Fibroblast of skin of left quadriceps (primary cell): ENCODE data around the gene C5orf15.

Experiments used
- DNase-seq, 2 experiments: peaks; one replicate each; pipeline ENCODE4 v3.0.0-alpha.2; 2013; ENCODE audit warnings: low read depth in 2 of 2

The C5orf15 gene

GRCh38 chr5:133924221-133924920, 44.1 kb downstream of the C5orf15 start:
- DNase-seq, result no peak

- no peak for DNase-seq
Observed at GRCh38 chr5:133921979-133922378, 46.4 kb downstream of the C5orf15 start.

GRCh38 chr5:133921069-133921468, 47.4 kb downstream of the C5orf15 start:
- no peak for DNase-seq

- DNase-seq, result no peak
Observed at GRCh38 chr5:133919148-133920136, 49.0 kb downstream of the C5orf15 start.

GRCh38 chr5:133918731-133919130, 49.7 kb downstream of the C5orf15 start:
- no peak for DNase-seq

- no peak for DNase-seq
Observed at GRCh38 chr5:133918316-133918715, 50.1 kb downstream of the C5orf15 start.

- DNase-seq, result no peak
Observed at GRCh38 chr5:133917785-133918184, 50.6 kb downstream of the C5orf15 start.

GRCh38 chr5:133916914-133917313, 51.5 kb downstream of the C5orf15 start:
- DNase-seq, result no peak

- no peak for DNase-seq
Observed at GRCh38 chr5:133916479-133916878, 51.9 kb downstream of the C5orf15 start.

- no peak for DNase-seq
Observed at GRCh38 chr5:133914434-133914833, 54.0 kb downstream of the C5orf15 start.

- DNase-seq, result no peak
Observed at GRCh38 chr5:133913413-133914155, 54.8 kb downstream of the C5orf15 start.

GRCh38 chr5:133912951-133913350, 55.5 kb downstream of the C5orf15 start:
- DNase-seq, result no peak

- DNase-seq, result no peak
Observed at GRCh38 chr5:133910571-133910970, 57.9 kb downstream of the C5orf15 start.

GRCh38 chr5:133909603-133910002, 58.8 kb downstream of the C5orf15 start:
- DNase-seq, result no peak

GRCh38 chr5:133907075-133907474, 61.4 kb downstream of the C5orf15 start:
- DNase-seq, result no peak

GRCh38 chr5:133906303-133906702, 62.1 kb downstream of the C5orf15 start:
- DNase-seq, result no peak
